Measurements from ENCODE around the gene IFI44L.

IFI44L gene

DNA sequence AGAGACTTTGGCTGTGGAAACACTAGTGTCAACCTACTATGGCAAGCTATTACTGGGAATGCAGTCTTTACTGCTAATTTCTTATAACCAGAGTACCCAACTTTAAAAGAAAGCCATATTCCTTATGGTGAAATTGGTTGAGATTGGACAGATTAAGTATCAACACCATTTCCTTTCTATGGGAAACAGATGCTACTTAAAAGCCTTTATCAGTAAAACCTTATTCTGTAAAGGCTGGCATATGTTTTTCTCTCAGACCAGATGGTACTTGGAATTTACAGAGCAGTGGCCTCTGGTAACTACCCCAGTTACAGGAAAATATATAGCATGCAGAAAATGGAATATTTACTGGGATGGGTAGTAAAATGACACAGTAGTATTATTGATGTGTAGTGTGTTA lies 48.2 kb downstream of the IFI44L start:
- TF ChIP-seq, protein P1, sequence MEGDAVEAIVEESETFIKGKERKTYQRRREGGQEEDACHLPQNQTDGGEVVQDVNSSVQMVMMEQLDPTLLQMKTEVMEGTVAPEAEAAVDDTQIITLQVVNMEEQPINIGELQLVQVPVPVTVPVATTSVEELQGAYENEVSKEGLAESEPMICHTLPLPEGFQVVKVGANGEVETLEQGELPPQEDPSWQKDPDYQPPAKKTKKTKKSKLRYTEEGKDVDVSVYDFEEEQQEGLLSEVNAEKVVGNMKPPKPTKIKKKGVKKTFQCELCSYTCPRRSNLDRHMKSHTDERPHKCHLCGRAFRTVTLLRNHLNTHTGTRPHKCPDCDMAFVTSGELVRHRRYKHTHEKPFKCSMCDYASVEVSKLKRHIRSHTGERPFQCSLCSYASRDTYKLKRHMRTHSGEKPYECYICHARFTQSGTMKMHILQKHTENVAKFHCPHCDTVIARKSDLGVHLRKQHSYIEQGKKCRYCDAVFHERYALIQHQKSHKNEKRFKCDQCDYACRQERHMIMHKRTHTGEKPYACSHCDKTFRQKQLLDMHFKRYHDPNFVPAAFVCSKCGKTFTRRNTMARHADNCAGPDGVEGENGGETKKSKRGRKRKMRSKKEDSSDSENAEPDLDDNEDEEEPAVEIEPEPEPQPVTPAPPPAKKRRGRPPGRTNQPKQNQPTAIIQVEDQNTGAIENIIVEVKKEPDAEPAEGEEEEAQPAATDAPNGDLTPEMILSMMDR (IDR thresholded peaks at IDR 0.05; ENCODE audit: extremely low read depth, missing control alignments): no peak
- no peak for DNase-seq (ENCODE audit: low spot score)

GRCh38 chr1:78672428-78672827 lies 52.2 kb downstream of the IFI44L start:
- TF ChIP-seq, protein P1 (IDR thresholded peaks at IDR 0.05; ENCODE audit: extremely low read depth, missing control alignments): no peak
- no peak for DNase-seq (ENCODE audit: low spot score)

DNA sequence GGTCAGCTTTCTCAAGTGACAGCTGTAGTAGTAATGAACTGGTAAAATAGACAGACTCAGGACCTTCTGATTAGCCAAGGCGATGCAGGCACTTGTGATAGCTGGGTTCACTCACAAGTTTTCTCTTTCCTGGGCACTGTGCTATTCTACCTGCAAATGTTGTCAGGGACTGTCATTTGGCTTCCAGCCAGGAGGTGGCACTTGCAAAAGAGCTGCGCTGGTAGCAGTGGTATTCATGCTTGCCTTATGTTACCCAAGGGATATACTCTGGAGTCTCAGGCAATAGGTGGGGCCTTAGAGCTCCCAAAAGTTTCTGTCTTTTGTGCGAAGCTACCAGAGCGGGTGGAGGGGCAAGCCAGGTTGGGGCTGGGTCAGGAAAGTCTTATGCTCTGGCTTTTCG lies 52.9 kb downstream of the IFI44L start:
- TF ChIP-seq, protein P1 (IDR thresholded peaks at IDR 0.05; ENCODE audit: extremely low read depth, missing control alignments): no peak

GRCh38 chr1:78676347-78676982 lies 56.2 kb downstream of the IFI44L start:
- TF ChIP-seq, protein P1 (IDR thresholded peaks at IDR 0.05; ENCODE audit: extremely low read depth, missing control alignments): peak; percentile 28
- DNase-seq (ENCODE audit: low spot score): peak; percentile 36

More for the DNA sequence above, 52.9 kb downstream of the IFI44L start:
- no peak for DNase-seq (ENCODE audit: low spot score)

DNA sequence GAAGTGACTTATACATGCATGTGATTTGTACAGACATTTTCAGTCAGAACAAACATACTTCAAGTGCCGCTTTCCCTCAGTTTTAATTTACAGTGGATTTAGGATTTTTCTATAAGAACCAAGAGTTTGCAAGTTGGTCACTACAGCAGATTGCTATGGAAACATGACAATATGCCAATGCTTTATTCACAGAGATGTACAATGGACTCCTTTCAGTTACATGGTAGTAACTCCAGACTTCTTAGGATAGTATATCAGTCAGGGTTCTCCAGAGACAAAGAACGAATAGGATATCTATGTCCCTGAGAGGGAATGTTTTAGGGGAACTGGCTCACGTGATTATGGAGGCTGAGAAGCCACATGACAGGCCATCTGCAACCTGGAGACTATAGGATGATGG lies 56.7 kb downstream of the IFI44L start:
- no peak for DNase-seq (ENCODE audit: low spot score)
- TF ChIP-seq, protein P1 (IDR thresholded peaks at IDR 0.05; ENCODE audit: extremely low read depth, missing control alignments): no peak

- TF ChIP-seq, protein P1 (IDR thresholded peaks at IDR 0.05; ENCODE audit: extremely low read depth, missing control alignments): no peak
- DNase-seq (ENCODE audit: low spot score): no peak
Measured at GRCh38 chr1:78677788-78678187, 57.5 kb downstream of the IFI44L start.

DNA sequence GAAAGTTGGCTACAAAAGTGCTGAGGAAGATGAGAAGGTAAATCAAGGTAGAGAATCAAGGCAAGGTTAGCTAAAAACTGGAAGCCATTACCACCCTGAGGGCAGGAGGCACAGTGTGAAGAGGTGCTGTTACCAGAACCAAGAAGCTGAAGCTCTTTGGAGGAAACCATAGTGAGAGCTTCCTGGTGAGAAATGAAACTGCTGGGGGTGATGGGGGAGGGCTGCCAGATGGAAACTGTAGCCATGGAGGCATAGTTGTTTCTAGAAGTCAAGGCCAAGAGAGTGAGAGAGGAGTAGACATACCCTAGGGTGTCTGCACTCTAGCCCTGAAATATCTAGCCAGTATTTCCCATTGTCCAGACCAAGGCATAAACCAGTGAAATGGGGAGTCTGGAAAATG lies 58.1 kb downstream of the IFI44L start:
- TF ChIP-seq, protein P1 (IDR thresholded peaks at IDR 0.05; ENCODE audit: extremely low read depth, missing control alignments): no peak
- peak; percentile 17 for DNase-seq (ENCODE audit: low spot score)

Measured in GM20000 (cell line).